ENCODE results near the gene BUD23. TPM values are rescaled to one million over a fixed set of nuclear protein-coding genes. Genes with fewer than 3 reads are reported as not detected.
A peak's percentile ranks its signal among the peaks of the same experiment; 100 is the strongest.
"Not testable (repeated sequence)": the region's sequence is repeated elsewhere in the genome, so short reads cannot be mapped to it uniquely, and the experiment has no call there.

The BUD23 gene
- total RNA-seq, 1 experiment from 2014 or later: 168 TPM

- no peak for TF ChIP-seq REST (IDR thresholded peaks at IDR 0.05; ENCODE audit: low read depth)
- no peak for TF ChIP-seq CBX3 (IDR thresholded peaks at IDR 0.05; ENCODE audit: low read depth)
Observed at GRCh38 chr7:73718905-73719805, 35.8 kb downstream of the BUD23 start, which contains the start of gene STX1A (continued).

GRCh38 chr7:73719806-73720169, 36.4 kb downstream of the BUD23 start:
- Histone ChIP-seq H3K4me1 (ENCODE audit: control insufficient read depth in 1 of 2, insufficient read depth in 2 of 2, low read length in 2 of 2) (peaks cover 55 to 65% of the 10 kb centered on the region in 2 experiments), H3K27me3 (ENCODE audit: insufficient read depth, low read length) (no peaks in the 10 kb centered on the region), H3K4me3 (replicated peaks in 1 of 2; ENCODE audit: low read depth in 1 of 2, low read length in 2 of 2) (peak overlapping the region; percentile 31 to 44), H2AFZ (ENCODE audit: low read depth, low read length, poor library complexity, severe bottlenecking) (no peak overlapping the region), H3K4me2 (ENCODE audit: low read length) (peak overlapping the region; percentile 77), H3K36me3 (ENCODE audit: control insufficient read depth in 1 of 2, insufficient read depth in 2 of 2, low read length in 2 of 2) (no peaks in the 10 kb centered on the region), H3K9me2 (ENCODE audit: insufficient read depth) (no peaks in the 10 kb centered on the region), H3K27ac (ENCODE audit: low read depth, low read length) (no peak overlapping the region), H3K9me3 (ENCODE audit: control insufficient read depth in 1 of 2, insufficient read depth in 1 of 2, low read depth in 1 of 2, low read length in 2 of 2) (no peaks in the 10 kb centered on the region), H4K20me1 (ENCODE audit: insufficient read depth) (peaks cover 8% of the 10 kb centered on the region; the same call in 1 of the 2 replicates), H3K79me2 (ENCODE audit: insufficient read depth, low read length) (peaks cover 40% of the 10 kb centered on the region), H3K9ac (ENCODE audit: low read length) (peak overlapping the region; percentile 34; the same call in 1 of the 2 replicates)
- no TSS peak for BruUV-seq (replicated peaks)
- intact Hi-C loops (cut with micrococcal nuclease): loop anchor here (10.0 kb wide), 1 partner anchor 55 kb away; the partner anchor contains the start of gene VPS37D
- RAD21 ChIA-PET (ENCODE audit: low non-redundant PET in 1 of 2, low total read pairs in 2 of 2, uncharacterized antibody in 2 of 2, unreplicated experiment in 2 of 2): interaction anchor here in 1 of 2 experiments (1.4 kb wide), 1 partner anchor 13 kb away, joined by 3 read pairs; no protein-coding TSS in a partner anchor
- DNase-seq (ENCODE audit: low read depth, low spot score) (no peak), ATAC-seq (peak; percentile 2; the same call in 1 of the 2 replicates)
- TF ChIP-seq FOSL1 (IDR thresholded peaks at IDR 0.05; ENCODE audit: low read depth) (no peak), CEBPB (IDR thresholded peaks at IDR 0.05; ENCODE audit: low read depth) (no peak), ATF3 (IDR thresholded peaks at IDR 0.05) (no peak), CBX3 (IDR thresholded peaks at IDR 0.05; ENCODE audit: low read depth) (no peak)
- CTCF ChIA-PET: interaction anchor here (1.0 to 2.0 kb wide), 4 partner anchors 12 to 113 kb away, joined by 3 to 6 read pairs (median 6); no protein-coding TSS in a partner anchor
- POLR2A ChIA-PET: interaction anchor here (0.9 to 1.6 kb wide), 2 partner anchors 12 to 42 kb away, joined by 3 to 5 read pairs; no protein-coding TSS in a partner anchor

GRCh38 chr7:73720443-73720842, 37.0 kb downstream of the BUD23 start:
- H3K4me2 ChIP-seq (ENCODE audit: low read length): peak overlapping the region; percentile 77; the same call in 1 of the 2 replicates
- ChIA-PET POLR2A (interaction anchor here (0.9 to 1.6 kb wide), 2 partner anchors 13 to 43 kb away, joined by 3 to 5 read pairs; no protein-coding TSS in a partner anchor), RAD21 (ENCODE audit: low non-redundant PET in 1 of 2, low total read pairs in 2 of 2, uncharacterized antibody in 2 of 2, unreplicated experiment in 2 of 2) (interaction anchor here in 1 of 2 experiments (1.4 kb wide), 1 partner anchor 14 kb away, joined by 3 read pairs; no protein-coding TSS in a partner anchor), CTCF (interaction anchor here (0.7 to 2.0 kb wide), 4 partner anchors 13 to 172 kb away, joined by 3 to 6 read pairs (median 4); no protein-coding TSS in a partner anchor)
- DNase-seq (ENCODE audit: low read depth, low spot score); H3K4me3 ChIP-seq (replicated peaks in 1 of 2; ENCODE audit: low read depth in 1 of 2, low read length in 2 of 2); H3K27ac ChIP-seq (ENCODE audit: low read depth, low read length); H3K9me3 ChIP-seq (ENCODE audit: control insufficient read depth in 1 of 2, insufficient read depth in 1 of 2, low read depth in 1 of 2, low read length in 2 of 2); ATAC-seq; H3K27me3 ChIP-seq (ENCODE audit: insufficient read depth, low read length); BruUV-seq (replicated peaks); H2AFZ ChIP-seq (ENCODE audit: low read depth, low read length, poor library complexity, severe bottlenecking); H3K9ac ChIP-seq (ENCODE audit: low read length); H3K9me2 ChIP-seq (ENCODE audit: insufficient read depth); H4K20me1 ChIP-seq (ENCODE audit: insufficient read depth); H3K36me3 ChIP-seq (ENCODE audit: control insufficient read depth in 1 of 2, insufficient read depth in 2 of 2, low read length in 2 of 2): not testable (repeated sequence)
- H3K4me1 ChIP-seq (ENCODE audit: control insufficient read depth in 1 of 2, insufficient read depth in 2 of 2, low read length in 2 of 2): peaks cover 51 to 58% of the 10 kb centered on the region in 2 experiments
- intact Hi-C loops (cut with micrococcal nuclease): loop anchor here (10.0 kb wide), 1 partner anchor 56 kb away; the partner anchor contains the start of gene VPS37D
- H3K79me2 ChIP-seq (ENCODE audit: insufficient read depth, low read length): peaks cover 35% of the 10 kb centered on the region
